Measurements from ENCODE around the gene ABL2.

The ABL2 gene

GRCh38 chr1:179052776-179053175, 176.7 kb downstream of the ABL2 start:
- no peak for DNase-seq (ENCODE audit: low read depth in 2 of 2)

All from activated CD4-positive, alpha-beta T cell treated with anti-CD3 and anti-CD28 coated beads for 24 hours (primary cell).